PFSK-1 (cell line): ENCODE data around the gene SLC19A1.

Experiments
- FOXP2 ChIP-seq: optimal IDR thresholded peaks from 2 replicates; pipeline ENCODE3; 2011; ENCODE audit warnings: borderline replicate concordance, control low read depth, inconsistent platforms; ENCODE audit not compliant: insufficient read depth; ENCODE audit errors: extremely low read length, extremely low read depth
- POLR2AphosphoS5 ChIP-seq: IDR thresholded peaks from 2 replicates; pipeline ENCODE4 v1.6.1; 2012; ENCODE audit warnings: low read depth, mild to moderate bottlenecking, control low read depth, low read length, moderate library complexity
- SIN3A ChIP-seq: IDR thresholded peaks from 2 replicates; pipeline ENCODE4 v1.6.1; 2012; ENCODE audit warnings: mild to moderate bottlenecking, low read length, moderate library complexity, borderline replicate concordance; ENCODE audit not compliant: insufficient read depth
- TAF1 ChIP-seq: IDR thresholded peaks from 2 replicates; pipeline ENCODE4 v1.6.1; 2012; ENCODE audit warnings: low read length, control low read depth, borderline replicate concordance; ENCODE audit not compliant: insufficient read depth
- TF ChIP-seq, protein P1 (sequence below), 2 experiments: IDR thresholded peaks; 2 replicates each; pipeline versions ENCODE4 v1.6.1 to v1.8.0; 2011 to 2012; ENCODE audit warnings: low read depth in 2 of 2, low read length in 2 of 2, control low read depth in 1 of 2, inconsistent platforms in 1 of 2, mild to moderate bottlenecking in 1 of 2, moderate library complexity in 1 of 2; ENCODE audit not compliant: insufficient read depth in 1 of 2

DNA sequence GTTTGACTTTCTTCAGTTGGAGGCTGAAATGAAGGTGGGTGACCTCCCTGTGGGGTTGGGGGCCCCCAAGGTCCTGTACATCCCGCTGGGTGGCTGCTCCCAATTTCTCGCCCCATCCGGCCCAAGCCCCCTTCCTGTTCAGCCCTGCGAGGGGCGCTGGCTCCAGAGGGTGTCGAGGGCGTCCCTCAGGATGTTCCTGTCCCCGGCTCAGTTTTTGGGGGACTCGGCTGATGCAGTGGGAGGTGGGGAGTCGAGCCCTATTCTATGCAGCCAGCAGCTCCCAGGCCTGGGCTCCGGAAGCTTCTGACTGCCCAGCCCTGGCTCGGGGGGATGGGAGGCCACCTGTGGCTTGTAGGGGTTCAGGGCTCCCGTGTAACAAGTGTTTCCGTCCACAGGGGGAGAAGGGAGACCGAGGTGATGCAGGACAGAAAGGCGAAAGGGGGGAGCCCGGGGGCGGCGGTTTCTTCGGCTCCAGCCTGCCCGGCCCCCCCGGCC lies 38.2 kb downstream of the SLC19A1 start:
- TF ChIP-seq TAF1 (no peak), POLR2AphosphoS5 (no peak), FOXP2 (no peak), SIN3A (no peak)
- TF ChIP-seq, protein P1, sequence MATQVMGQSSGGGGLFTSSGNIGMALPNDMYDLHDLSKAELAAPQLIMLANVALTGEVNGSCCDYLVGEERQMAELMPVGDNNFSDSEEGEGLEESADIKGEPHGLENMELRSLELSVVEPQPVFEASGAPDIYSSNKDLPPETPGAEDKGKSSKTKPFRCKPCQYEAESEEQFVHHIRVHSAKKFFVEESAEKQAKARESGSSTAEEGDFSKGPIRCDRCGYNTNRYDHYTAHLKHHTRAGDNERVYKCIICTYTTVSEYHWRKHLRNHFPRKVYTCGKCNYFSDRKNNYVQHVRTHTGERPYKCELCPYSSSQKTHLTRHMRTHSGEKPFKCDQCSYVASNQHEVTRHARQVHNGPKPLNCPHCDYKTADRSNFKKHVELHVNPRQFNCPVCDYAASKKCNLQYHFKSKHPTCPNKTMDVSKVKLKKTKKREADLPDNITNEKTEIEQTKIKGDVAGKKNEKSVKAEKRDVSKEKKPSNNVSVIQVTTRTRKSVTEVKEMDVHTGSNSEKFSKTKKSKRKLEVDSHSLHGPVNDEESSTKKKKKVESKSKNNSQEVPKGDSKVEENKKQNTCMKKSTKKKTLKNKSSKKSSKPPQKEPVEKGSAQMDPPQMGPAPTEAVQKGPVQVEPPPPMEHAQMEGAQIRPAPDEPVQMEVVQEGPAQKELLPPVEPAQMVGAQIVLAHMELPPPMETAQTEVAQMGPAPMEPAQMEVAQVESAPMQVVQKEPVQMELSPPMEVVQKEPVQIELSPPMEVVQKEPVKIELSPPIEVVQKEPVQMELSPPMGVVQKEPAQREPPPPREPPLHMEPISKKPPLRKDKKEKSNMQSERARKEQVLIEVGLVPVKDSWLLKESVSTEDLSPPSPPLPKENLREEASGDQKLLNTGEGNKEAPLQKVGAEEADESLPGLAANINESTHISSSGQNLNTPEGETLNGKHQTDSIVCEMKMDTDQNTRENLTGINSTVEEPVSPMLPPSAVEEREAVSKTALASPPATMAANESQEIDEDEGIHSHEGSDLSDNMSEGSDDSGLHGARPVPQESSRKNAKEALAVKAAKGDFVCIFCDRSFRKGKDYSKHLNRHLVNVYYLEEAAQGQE (IDR thresholded peaks at IDR 0.05; ENCODE audit: insufficient read depth in 1 of 2, low read depth in 2 of 2, low read length in 2 of 2) = no peak
